Psoas muscle (tissue), 8 donors: ENCODE data around the gene CD9. TPM values are rescaled to one million over a fixed set of nuclear protein-coding genes. Genes with fewer than 3 reads are reported as not detected.
A peak's percentile ranks its signal among the peaks of the same experiment; 100 is the strongest.

ENCODE experiments used
- ATAC-seq, 4 donors: fragments of 200-7000 bp; cut with Tn5 transposase; one replicate each; pipeline ENCODE4 v1.9.1; 2020; ENCODE audit warnings: moderate library complexity in 3 of 4, mild to moderate bottlenecking in 2 of 4
- DNase-seq, 2 donors: peaks; one replicate each; pipeline ENCODE4 v3.0.0-alpha.2; 2020
- H3K27ac ChIP-seq: fragments of 200-600 bp; one replicate; pipeline ENCODE4 v1.8.0; 2022
- H3K27me3 ChIP-seq, 3 donors: fragments of 200-600 bp in 1 of 3; one replicate each; pipeline versions ENCODE4 v1.6.1 to v1.8.0; 2013 to 2022; ENCODE audit warnings: low read length in 2 of 3, mild to moderate bottlenecking in 2 of 3, moderate library complexity in 1 of 3; ENCODE audit not compliant: insufficient read depth in 3 of 3
- H3K36me3 ChIP-seq, 2 donors: fragments of 200-600 bp in 1 of 2; one replicate each; pipeline versions ENCODE4 v1.6.1 to v1.8.0; 2013 to 2022; ENCODE audit warnings: low read depth in 1 of 2, mild to moderate bottlenecking in 1 of 2, moderate library complexity in 1 of 2; ENCODE audit not compliant: insufficient read depth in 1 of 2
- H3K4me1 ChIP-seq: fragments of 200-600 bp; one replicate; pipeline ENCODE4 v1.8.0; 2022
- H3K4me3 ChIP-seq: fragments of 200-600 bp; one replicate; pipeline ENCODE4 v1.8.0; 2022; ENCODE audit warnings: mild to moderate bottlenecking
- H3K9me3 ChIP-seq: fragments of 200-600 bp; one replicate; pipeline ENCODE4 v1.8.0; 2022
- CTCF ChIP-seq: fragments of 200-600 bp; IDR thresholded peaks from one replicate; pipeline ENCODE4 v1.8.0; 2022; ENCODE audit warnings: antibody characterized with exemption
- WGBS, 3 donors: extraction: QIAGEN DNeasy Blood & Tissue Kit; methylation state at CpG; one replicate each; pipeline versions ENCODE4 v1.1.6 to v1.1.7; 2013; 5-methylcytosine and 5-hydroxymethylcytosine counted together
- intact Hi-C, 2 donors: fragments of 100-400 bp; cut with DNase I; formaldehyde crosslinking; loops; one replicate each; pipeline versions ENCODE4 v1.11.0 to v1.14.2; 2022
- polyA plus RNA-seq, 3 donors: library from polyadenylated mRNA; stranded (reverse); fragments of 200-250 nt; gene quantifications; one replicate each; pipeline ENCODE4 v1.2.3, GENCODE V29; 2013
- total RNA-seq, 4 donors: library from RNA; stranded (reverse); fragmentation: NEBNext Ultra II Directional in 2 of 4; extraction: Animal tissue kit (Norgen Biotek cat#: 25700) in 2 of 4; gene quantifications; one replicate each; pipeline versions ENCODE4 v1.2.1 to v1.2.4, GENCODE V29; 2021 to 2023
- donor health status: healthy with polysubstance abuse.
- donor health status: DM: no; HTN: no; CAD: no; lungs with moderate emphysema.
- donor health status: Bipolar disorder and iron deficiency.
- donor health status: healthy.
- donor health status: DM: yes; HTN: yes; CAD: no.
- donor health status: DM: no; HTN: no; CAD: no.
- donor health status: DM: no; HTN: no; CAD: no.
- donor health status: DM: yes; HTN: yes; CAD: no.

CD9 gene
- total and polyA plus RNA-seq, 7 donors, result 23.0 to 90.9 (median 37.4) TPM

GRCh38 chr12:6214633-6215032 is 14.4 kb downstream of the CD9 start:
- ATAC-seq, result no peak
- no peak for TF ChIP-seq CTCF
- intact Hi-C loops, result no loop called here
- no peak overlapping the region for H3K27ac ChIP-seq
- WGBS, 3 donors, result 70 to 85% (median 74%) methylated on average over 7 of the region's 7 CpGs
- no peaks in the 10 kb centered on the region for H3K27me3 ChIP-seq
- DNase-seq, result no peak
- H3K4me1 ChIP-seq, result peaks cover 3% of the 10 kb centered on the region
- no peaks in the 10 kb centered on the region for H3K36me3 ChIP-seq
- H3K4me3 ChIP-seq, result no peak overlapping the region
- no peaks in the 10 kb centered on the region for H3K9me3 ChIP-seq

GRCh38 chr12:6215120-6215807 is 15.1 kb downstream of the CD9 start:
- intact Hi-C loops, result no loop called here
- Histone ChIP-seq H3K4me1 (peaks cover 3% of the 10 kb centered on the region), H3K9me3 (no peaks in the 10 kb centered on the region), H3K4me3 (no peak overlapping the region), H3K27me3 (no peaks in the 10 kb centered on the region), H3K27ac (no peak overlapping the region), H3K36me3 (no peaks in the 10 kb centered on the region)
- 79 to 82% (median 81%) methylated on average over 10 of the region's 10 CpGs for WGBS, 3 donors
- ATAC-seq, result no peak
- no peak for TF ChIP-seq CTCF
- no peak for DNase-seq

- Histone ChIP-seq H3K4me1 (peaks cover 10% of the 10 kb centered on the region), H3K27ac (peak overlapping the region; percentile 51), H3K9me3 (no peaks in the 10 kb centered on the region), H3K27me3 (no peaks in the 10 kb centered on the region), H3K4me3 (no peak overlapping the region), H3K36me3 (no peaks in the 10 kb centered on the region)
- 52 to 65% (median 54%) methylated on average over 5 of the region's 5 CpGs for WGBS, 3 donors
- no peak for TF ChIP-seq CTCF
- peak; percentile 57 to 83 (median 80) for ATAC-seq
- intact Hi-C loops, result no loop called here
- peak; percentile 64 to 66 for DNase-seq
Measured at GRCh38 chr12:6215932-6216494, 15.8 kb downstream of the CD9 start.

GRCh38 chr12:6216581-6216980 is 16.4 kb downstream of the CD9 start:
- no peak for DNase-seq

More at GRCh38 chr12:6216581-6216980, 16.4 kb downstream of the CD9 start:
- Histone ChIP-seq H3K27ac (peak overlapping the region; percentile 51), H3K4me1 (peaks cover 15% of the 10 kb centered on the region), H3K36me3 (no peaks in the 10 kb centered on the region), H3K9me3 (no peaks in the 10 kb centered on the region), H3K4me3 (no peak overlapping the region), H3K27me3 (no peaks in the 10 kb centered on the region)
- no peak for TF ChIP-seq CTCF
- intact Hi-C loops, result no loop called here
- 70 to 72% (median 71%) methylated on average over 7 of the region's 7 CpGs for WGBS, 3 donors
- no peak for ATAC-seq
